H1 (cell line): ENCODE results near the gene TIMMDC1. TPM values are rescaled to one million over a fixed set of nuclear protein-coding genes. Genes with fewer than 3 reads are reported as not detected.

Experiments
- CTCF ChIA-PET: fragments of 300-600 bp; sonication (Branson Sonifier 250); formaldehyde crosslinking; loops from one replicate; lab custom pipeline; 2021; ENCODE audit not compliant: partially characterized antibody; lab: Charles Lee
- POLR2A ChIA-PET: fragments of 300-600 bp; sonication (Branson Sonifier 250); formaldehyde crosslinking; loops from one replicate; lab custom pipeline; 2021; ENCODE audit warnings: inconsistent platforms; ENCODE audit not compliant: partially characterized antibody; lab: Charles Lee
- DNase-seq, 2 experiments: peaks; one replicate each; pipeline versions ENCODE4 v3.0.0 to v3.0.0-alpha.2; 2010 to 2022; ENCODE audit warnings: low spot score in 2 of 2, low read depth in 1 of 2, mixed read lengths in 1 of 2
- FAIRE-seq: peaks from 2 replicates; lab custom pipeline; 2011; peaks lifted over from hg19 to GRCh38; lab: Jason Lieb, UNC
- H2AFZ ChIP-seq: 2 replicates; pipeline ENCODE4 v1.8.1; 2012; ENCODE audit warnings: low read length, inconsistent platforms
- H2AK5ac ChIP-seq: 2 replicates; pipeline ENCODE4 v1.6.1; 2013; ENCODE audit warnings: low read depth, low read length
- H2BK120ac ChIP-seq: replicated peaks from 2 replicates; pipeline ENCODE3; 2013; ENCODE audit warnings: low read depth, low read length, inconsistent platforms
- H2BK12ac ChIP-seq: 2 replicates; pipeline ENCODE4 v1.6.1; 2013; ENCODE audit warnings: low read depth, low read length
- H2BK15ac ChIP-seq: 2 replicates; pipeline ENCODE4 v1.6.1; 2013; ENCODE audit warnings: low read length
- H2BK20ac ChIP-seq: 2 replicates; pipeline ENCODE4 v1.6.1; 2013; ENCODE audit warnings: low read length
- H2BK5ac ChIP-seq: 2 replicates; pipeline ENCODE4 v1.6.1; 2013; ENCODE audit warnings: low read depth, low read length
- H3K14ac ChIP-seq: 2 replicates; pipeline ENCODE4 v1.6.1; 2013; ENCODE audit warnings: inconsistent platforms; ENCODE audit not compliant: insufficient read length
- H3K18ac ChIP-seq: 2 replicates; pipeline ENCODE4 v1.6.1; 2013; ENCODE audit warnings: low read length; ENCODE audit errors: extremely low read depth
- H3K23ac ChIP-seq: 2 replicates; pipeline ENCODE4 v1.6.1; 2013; ENCODE audit warnings: inconsistent platforms; ENCODE audit not compliant: insufficient read length
- H3K23me2 ChIP-seq: 2 replicates; pipeline ENCODE4 v1.6.1; 2013; ENCODE audit warnings: low read depth, low read length
- H3K27ac ChIP-seq: 2 replicates; pipeline ENCODE4 v1.6.1; 2011; ENCODE audit warnings: low read depth, low read length, inconsistent platforms
- H3K27me3 ChIP-seq, 4 experiments: replicated peaks in 1 of 4; 1 replicate in 1 of 4; 2 replicates in 3 of 4; pipeline versions ENCODE4 v1.6.1 to v1.8.1; 2011 to 2013; ENCODE audit warnings: low read length in 3 of 4, mild to moderate bottlenecking in 3 of 4, inconsistent platforms in 2 of 4, mixed read lengths in 2 of 4, moderate library complexity in 1 of 4; ENCODE audit not compliant: control insufficient read depth in 3 of 4, insufficient read depth in 3 of 4; ENCODE audit errors: extremely low read depth in 1 of 4
- H3K36me3 ChIP-seq, 4 experiments: 2 replicates each; pipeline versions ENCODE4 v1.6.1 to v1.8.1; 2011 to 2013; ENCODE audit warnings: mild to moderate bottlenecking in 4 of 4, low read length in 3 of 4, moderate library complexity in 2 of 4, control low read depth in 1 of 4, inconsistent platforms in 1 of 4; ENCODE audit not compliant: insufficient read depth in 4 of 4, control insufficient read depth in 2 of 4
- H3K4ac ChIP-seq: replicated peaks from 2 replicates; pipeline ENCODE3; 2013; ENCODE audit warnings: low read length, low read depth, mixed read lengths, inconsistent platforms; ENCODE audit not compliant: insufficient read length
- H3K4me1 ChIP-seq, 4 experiments: replicated peaks in 1 of 4; 1 replicate in 1 of 4; 2 replicates in 3 of 4; pipeline versions ENCODE4 v1.6.1 to v1.8.1; 2011 to 2013; ENCODE audit warnings: low read length in 3 of 4, inconsistent platforms in 2 of 4, mixed read lengths in 1 of 4; ENCODE audit not compliant: insufficient read depth in 4 of 4, control insufficient read depth in 3 of 4
- H3K4me2 ChIP-seq, 2 experiments: 2 replicates each; pipeline versions ENCODE4 v1.6.1 to v1.8.1; 2011 to 2013; ENCODE audit warnings: low read depth in 2 of 2, low read length in 2 of 2, control low read depth in 1 of 2, inconsistent platforms in 1 of 2, mild to moderate bottlenecking in 1 of 2; ENCODE audit not compliant: insufficient read depth in 1 of 2
- H3K4me3 ChIP-seq, 4 experiments: fragments of 200-600, 300-600 bp in 1 of 4; sonication (generic), shearing (Covaris generic), sonication (Bioruptor Twin) in 1 of 4; 2 replicates each; pipeline versions ENCODE4 v1.5.1 to v1.8.1; 2011 to 2016; ENCODE audit warnings: low read length in 4 of 4, low read depth in 3 of 4, control low read depth in 2 of 4, inconsistent platforms in 2 of 4, mild to moderate bottlenecking in 2 of 4, mixed read lengths in 1 of 4, moderate library complexity in 1 of 4; ENCODE audit not compliant: insufficient read depth in 2 of 4; ENCODE audit errors: extremely low read depth in 1 of 4
- H3K56ac ChIP-seq: replicated peaks from 2 replicates; pipeline ENCODE3; 2013; ENCODE audit warnings: low read depth, mild to moderate bottlenecking, mixed read lengths, low read length, inconsistent platforms; ENCODE audit not compliant: insufficient read length
- H3K79me1 ChIP-seq: 2 replicates; pipeline ENCODE4 v1.6.1; 2013; ENCODE audit warnings: low read depth, low read length, control low read depth
- H3K79me2 ChIP-seq, 2 experiments: 2 replicates each; pipeline versions ENCODE4 v1.6.1 to v1.8.1; 2012 to 2013; ENCODE audit warnings: low read length in 2 of 2, mild to moderate bottlenecking in 2 of 2, inconsistent platforms in 1 of 2; ENCODE audit not compliant: insufficient read depth in 2 of 2, control insufficient read depth in 1 of 2
- H3K9ac ChIP-seq, 4 experiments: replicated peaks in 1 of 4; 1 replicate in 1 of 4; 2 replicates in 3 of 4; pipeline versions ENCODE4 v1.6.1 to v1.8.1; 2011 to 2013; ENCODE audit warnings: low read depth in 3 of 4, low read length in 3 of 4, control low read depth in 2 of 4, mild to moderate bottlenecking in 2 of 4, moderate library complexity in 2 of 4, inconsistent platforms in 1 of 4; ENCODE audit errors: extremely low read depth in 1 of 4
- H3K9me3 ChIP-seq, 2 experiments: 2 replicates each; pipeline versions ENCODE4 v1.6.1 to v1.8.1; 2012 to 2013; ENCODE audit warnings: mild to moderate bottlenecking in 2 of 2, moderate library complexity in 2 of 2, control low read depth in 1 of 2, inconsistent platforms in 1 of 2, low read depth in 1 of 2, low read length in 1 of 2, mixed read lengths in 1 of 2; ENCODE audit not compliant: insufficient read depth in 2 of 2
- H4K20me1 ChIP-seq, 2 experiments: replicated peaks in 1 of 2; 2 replicates each; pipeline versions ENCODE3 to v1.8.1; 2011 to 2013; ENCODE audit warnings: inconsistent platforms in 2 of 2, low read length in 2 of 2, mild to moderate bottlenecking in 1 of 2; ENCODE audit not compliant: insufficient read depth in 2 of 2, control insufficient read depth in 1 of 2
- H4K5ac ChIP-seq: 2 replicates; pipeline ENCODE4 v1.6.1; 2013; ENCODE audit warnings: low read length, low read depth, mixed read lengths, inconsistent platforms; ENCODE audit not compliant: insufficient read length
- H4K8ac ChIP-seq: 2 replicates; pipeline ENCODE4 v1.8.0; 2013; ENCODE audit warnings: mild to moderate bottlenecking, moderate library complexity, low read length, inconsistent platforms; ENCODE audit not compliant: insufficient read depth; ENCODE audit errors: extremely low read depth
- H4K91ac ChIP-seq: replicated peaks from 2 replicates; pipeline ENCODE3; 2013; ENCODE audit warnings: low read length, mixed read lengths, inconsistent platforms; ENCODE audit not compliant: insufficient read length
- TCF12 ChIP-seq: IDR thresholded peaks from 2 replicates; pipeline ENCODE4 v1.6.1; 2011; ENCODE audit warnings: low read depth, mild to moderate bottlenecking, low read length
- WGBS, 2 experiments: shearing (Covaris generic) in 1 of 2; methylation state at CpG; one replicate each; pipeline versions ENCODE4 v1.1.6 to v1.1.7; 2013 to 2015; ENCODE audit warnings: low lambda C conversion rate in 2 of 2, mixed read lengths in 2 of 2, inconsistent platforms in 1 of 2, low coverage in 1 of 2, missing lambda C conversion rate in 1 of 2; ENCODE audit not compliant: insufficient replicate concordance in 2 of 2, insufficient coverage in 1 of 2, insufficient read length in 1 of 2; ENCODE audit errors: extremely low coverage in 1 of 2, missing lambda C conversion rate in 1 of 2; 5-methylcytosine and 5-hydroxymethylcytosine counted together
- polyA plus RNA-seq, 7 experiments: library from polyadenylated mRNA; depleted of rRNA in 3 of 7; stranded (reverse) in 5 of 7; unstranded in 2 of 7; fragments of >200 nt in 5 of 7; fragments of 200-250 nt in 2 of 7; gene quantifications; 1 replicate in 5 of 7; 2 replicates in 1 of 7; 4 replicates in 1 of 7; pipeline versions ENCODE4 v1.2.1 to v1.2.3, GENCODE V29; 2011 to 2013; ENCODE audit warnings: missing spikeins in 2 of 7, mixed read lengths in 2 of 7
- total RNA-seq: library from RNA; stranded (reverse); fragmentation: NEBNext Ultra II Directional; extraction: Animal tissue kit (Norgen Biotek cat#: 25700); gene quantifications from 2 replicates; pipeline ENCODE4 v1.2.1, GENCODE V29; 2021

Gene TIMMDC1
- total and polyA plus RNA-seq, 2 of the 8 experiments (the other 6 are each of a cell fraction or from before 2014, with no cell fraction given) = 80.7 to 128 TPM

GRCh38 chr3:119557877-119558269 lies 59.5 kb downstream of the TIMMDC1 start:
- WGBS, 2 experiments = 84% methylated on average over 3 of the region's 3 CpGs; no CpG with 5 or more reads in 1 of the 2 experiments
- FAIRE-seq = no peak

More at GRCh38 chr3:119557877-119558269, 59.5 kb downstream of the TIMMDC1 start:
- H2BK5ac ChIP-seq = no peak overlapping the region
- no peak overlapping the region for H3K23ac ChIP-seq
- no peak overlapping the region for H3K18ac ChIP-seq
- H3K27me3 ChIP-seq = no peaks in the 10 kb centered on the region
- H3K4ac ChIP-seq = no peak overlapping the region
- no peak for DNase-seq
- H4K5ac ChIP-seq = no peak overlapping the region
- no peak overlapping the region for H3K4me2 ChIP-seq
- H3K36me3 ChIP-seq = no peaks in the 10 kb centered on the region
- H3K14ac ChIP-seq = no peak overlapping the region
- peaks cover 0 to 4% (median 2%) of the 10 kb centered on the region in 4 experiments; a peak in 2 of 7 replicates for H3K4me1 ChIP-seq
- no peak overlapping the region for H3K4me3 ChIP-seq
- no peak overlapping the region for H4K8ac ChIP-seq
- H2BK12ac ChIP-seq = no peak overlapping the region
- H2BK120ac ChIP-seq = no peak overlapping the region
- no peak overlapping the region for H3K27ac ChIP-seq
- H2BK15ac ChIP-seq = no peak overlapping the region
- no peaks in the 10 kb centered on the region for H3K79me2 ChIP-seq
- H2BK20ac ChIP-seq = no peak overlapping the region
- H4K91ac ChIP-seq = no peak overlapping the region
- H4K20me1 ChIP-seq = no peaks in the 10 kb centered on the region
- ChIA-PET POLR2A (no interaction called here), CTCF (interaction anchor here (1.3 kb wide), 1 partner anchor 105 kb away, joined by 4 read pairs; no protein-coding TSS in a partner anchor)
- no peak overlapping the region for H3K56ac ChIP-seq
- H3K79me1 ChIP-seq = no peaks in the 10 kb centered on the region
- H3K9me3 ChIP-seq = no peaks in the 10 kb centered on the region
- no peak overlapping the region for H2AK5ac ChIP-seq
- no peaks in the 10 kb centered on the region for H3K23me2 ChIP-seq
- TF ChIP-seq TCF12 = no peak
- H3K9ac ChIP-seq = no peak overlapping the region
- H2AFZ ChIP-seq = no peak overlapping the region; the same call in none of the 2 replicates
